Superior temporal gyrus (tissue), 1 donor: ENCODE data around the gene AMPD1.

Experiments used
- DNase-seq: peaks from one replicate; pipeline ENCODE4 v3.0.0-alpha.2; 2016; ENCODE audit errors: extremely low spot score

Gene AMPD1

DNA sequence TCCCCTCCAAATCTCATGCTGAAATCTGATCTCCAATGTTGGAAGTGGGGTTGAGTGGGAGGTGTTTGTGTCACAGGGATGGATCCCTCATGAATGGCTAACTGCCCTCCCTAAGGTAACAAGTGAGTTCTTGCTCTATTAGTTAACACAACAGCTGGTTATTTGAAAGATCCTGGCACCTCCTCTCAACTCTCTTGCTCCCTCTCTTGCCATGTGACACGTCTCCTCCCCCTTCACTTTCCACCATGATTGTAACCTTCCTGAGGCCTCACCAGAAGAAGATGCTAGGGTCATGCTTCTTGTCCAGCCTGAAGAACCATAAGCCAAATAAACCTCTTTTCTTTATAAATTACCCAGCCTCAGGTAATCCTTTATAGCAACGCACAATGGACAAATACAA lies 54.0 kb downstream of the AMPD1 start:
- no peak for DNase-seq

GRCh38 chr1:114638910-114639309 lies 56.4 kb downstream of the AMPD1 start:
- DNase-seq, result no peak

GRCh38 chr1:114632427-114632826 lies 62.9 kb downstream of the AMPD1 start:
- DNase-seq, result no peak

GRCh38 chr1:114627107-114627506 lies 68.2 kb downstream of the AMPD1 start:
- DNase-seq, result no peak

- no peak for DNase-seq
These were observed 72.0 kb downstream of the AMPD1 start for GRCh38 chr1:114623364-114623763.
